Neural progenitor cell (in vitro differentiated cells): ENCODE measurements around the gene PPP2R3C.

Experiments
- CTCF ChIP-seq: fragments of 200-600 bp; sonication (generic); IDR thresholded peaks from 2 replicates; pipeline ENCODE4 v1.5.1; 2017; ENCODE audit warnings: antibody characterized with exemption, mild to moderate bottlenecking
- EZH2phosphoT487 ChIP-seq: fragments of 200-600 bp; sonication (generic); IDR thresholded peaks from 2 replicates; pipeline ENCODE4 v1.6.1; 2017; ENCODE audit warnings: antibody characterized with exemption

- TF ChIP-seq CTCF: no peak
- TF ChIP-seq EZH2phosphoT487: no peak
Measured at GRCh38 chr14:35123388-35123703, 1.6 kb upstream of the PPP2R3C start.
